Heart right ventricle (tissue), 16 donors: ENCODE results near the gene ZFP64. TPM values are rescaled to one million over a fixed set of nuclear protein-coding genes. Genes with fewer than 3 reads are reported as not detected.

Experiments used
- ATAC-seq, 8 donors: fragments of 200-7000 bp; cut with Tn5 transposase; one replicate each; pipeline ENCODE4 v1.9.1; 2020; ENCODE audit warnings: mild to moderate bottlenecking in 8 of 8, moderate library complexity in 8 of 8, moderate number of reproducible peaks in 1 of 8
- DNase-seq, 2 donors: peaks; one replicate each; pipeline ENCODE4 v3.0.0-alpha.2; 2020
- H3K27ac ChIP-seq, 10 donors: fragments of 200-600 bp; sonication (generic) in 2 of 10; one replicate each; pipeline versions ENCODE4 v1.5.0 to v1.8.0; 2020 to 2022; ENCODE audit warnings: mild to moderate bottlenecking in 3 of 10
- H3K27me3 ChIP-seq, 7 donors: fragments of 200-600 bp; one replicate each; pipeline ENCODE4 v1.8.0; 2021 to 2022; ENCODE audit warnings: mild to moderate bottlenecking in 2 of 7
- H3K36me3 ChIP-seq, 9 donors: fragments of 200-600 bp; sonication (generic) in 1 of 9; one replicate each; pipeline versions ENCODE4 v1.5.0 to v1.8.0; 2020 to 2022; ENCODE audit warnings: mild to moderate bottlenecking in 2 of 9
- H3K4me1 ChIP-seq, 9 donors: fragments of 200-600 bp; sonication (generic) in 1 of 9; one replicate each; pipeline versions ENCODE4 v1.5.0 to v1.8.0; 2020 to 2022; ENCODE audit warnings: mild to moderate bottlenecking in 4 of 9
- H3K4me3 ChIP-seq, 10 donors: fragments of 200-600 bp; sonication (generic) in 2 of 10; one replicate each; pipeline versions ENCODE4 v1.5.0 to v1.8.0; 2020 to 2022; ENCODE audit warnings: mild to moderate bottlenecking in 7 of 10, moderate library complexity in 2 of 10
- H3K9me3 ChIP-seq, 11 donors: fragments of 200-600 bp in 10 of 11; sonication (generic) in 2 of 11; one replicate each; pipeline versions ENCODE4 v1.5.0 to v1.8.0; 2013 to 2022; ENCODE audit warnings: mild to moderate bottlenecking in 2 of 11, control low read depth in 1 of 11, moderate library complexity in 1 of 11
- CTCF ChIP-seq, 9 donors: fragments of 200-600 bp; sonication (generic) in 2 of 9; IDR thresholded peaks; one replicate each; pipeline versions ENCODE4 v1.5.0 to v1.8.0; 2021 to 2022; ENCODE audit warnings: antibody characterized with exemption in 9 of 9, mild to moderate bottlenecking in 5 of 9, moderate library complexity in 1 of 9
- WGBS, 2 donors: extraction: QIAGEN DNeasy Blood & Tissue Kit; methylation state at CpG; one replicate each; pipeline ENCODE4 v1.1.7; 2013; ENCODE audit warnings: inconsistent platforms in 1 of 2; 5-methylcytosine and 5-hydroxymethylcytosine counted together
- intact Hi-C, 10 donors: fragments of 100-400 bp; cut with DNase I; formaldehyde crosslinking; loops; one replicate each; pipeline versions ENCODE4 v1.11.1 to v1.14.2; 2022
- polyA plus RNA-seq, 2 donors: library from polyadenylated mRNA; stranded (reverse); fragments of 200-250 nt; gene quantifications; one replicate each; pipeline ENCODE4 v1.2.3, GENCODE V29; 2013
- total RNA-seq, 10 donors: library from RNA; stranded (reverse); fragmentation: NEBNext Ultra II Directional in 3 of 10; extraction: Animal tissue kit (Norgen Biotek cat#: 25700) in 3 of 10; gene quantifications; one replicate each; pipeline versions ENCODE4 v1.2.1 to v1.2.4, GENCODE V29; 2021 to 2023
- donor health status: Arrhythmogenic right ventricular cardiomyopathy.
- donor health status: ischemic (EF 13 %, LVEDD 7.1; RV severe dilation, severe dysfunction).
- donor health status: healthy with polysubstance abuse.
- donor health status: DM: no; HTN: yes; CAD: no.
- donor health status: DM: no; HTN: no; CAD: no.
- donor health status: ischemic (EF 25% LVEDD 6.9; RV normal size, moderate dysfunction).
- donor health status: ischemic (EF 25% LVEDD 5.7; RV mildly dilated, moderate dysfunction).
- donor health status: healthy.
- donor health status: DM: yes; HTN: yes; CAD: no.
- donor health status: Ischemic cardiomyopathy.
- donor health status: ischemic (EF 35%, LVEDD 5.7; RV mildly dilated, moderate dysfunction).
- donor health status: nonischemic (EF 11% LVEDD 7.7; RV severe dilation, severe dysfunction).
- donor health status: DM: yes; HTN: yes; CAD: no.
- donor health status: PGD.
- donor health status: ischemic (EF 29% LVEDD 5.4; RV normal size, mild dysfunction).
- donor health status: nonischemic (EF 23%, LVEDD 6.1; RV moderate dilation, normal function).

ZFP64 gene
- total and polyA plus RNA-seq, 12 donors: 2.0 to 10.6 (median 8.0) TPM

DNA sequence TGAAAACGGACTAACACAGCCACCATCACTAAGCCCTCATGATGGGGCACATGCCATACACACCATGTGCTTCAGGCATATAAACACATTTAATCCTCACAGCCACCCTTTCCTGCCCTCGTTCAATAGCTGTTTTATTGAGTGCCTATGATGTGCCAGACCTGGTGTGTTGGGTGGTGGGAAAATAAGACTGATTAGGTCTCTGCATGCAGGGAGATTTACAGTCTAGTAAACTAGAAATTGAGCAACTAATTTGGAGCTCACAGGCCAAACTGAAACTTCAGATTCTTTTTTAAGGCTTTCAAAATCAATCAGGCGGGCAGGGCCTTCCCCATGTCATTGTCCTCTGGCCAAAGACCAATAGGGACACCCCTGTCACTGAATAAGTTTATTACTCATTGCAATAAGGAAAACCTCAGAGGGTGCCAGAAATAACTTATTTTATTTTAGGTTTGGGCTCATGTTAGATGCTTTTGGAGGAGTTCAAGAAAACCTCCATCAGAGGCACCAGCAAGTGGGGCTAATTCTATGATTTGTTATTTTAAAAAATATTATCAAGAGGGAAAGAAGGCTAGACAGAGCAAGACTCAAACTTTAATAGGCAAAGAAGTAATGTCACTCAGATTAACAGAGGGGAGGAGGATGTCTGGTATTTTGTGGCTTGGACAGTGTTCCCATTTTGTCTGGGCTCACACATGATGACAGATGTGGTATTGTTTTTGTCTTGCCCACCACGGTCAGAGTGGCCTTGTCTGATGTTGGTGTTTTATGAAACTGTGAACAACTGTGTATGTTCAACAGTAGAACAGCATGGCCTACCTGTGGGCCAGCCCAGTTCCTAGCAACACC lies 12.0 kb downstream of the ZFP64 start:
- H3K4me1 ChIP-seq: no peaks in the 10 kb centered on the region
- no peak overlapping the region for H3K27ac ChIP-seq
- no peak for TF ChIP-seq CTCF (IDR thresholded peaks at IDR 0.05)
- H3K9me3 ChIP-seq: no peaks in the 10 kb centered on the region
- no peaks in the 10 kb centered on the region for H3K27me3 ChIP-seq
- 80 to 85% methylated on average over 4 of the region's 4 CpGs for WGBS, 2 donors
- intact Hi-C loops: no loop called here
- ATAC-seq (no peak), DNase-seq (no peak)
- peaks cover 0 to 51% (median 2%) of the 10 kb centered on the region in 9 donors for H3K36me3 ChIP-seq
- H3K4me3 ChIP-seq: no peak overlapping the region

DNA sequence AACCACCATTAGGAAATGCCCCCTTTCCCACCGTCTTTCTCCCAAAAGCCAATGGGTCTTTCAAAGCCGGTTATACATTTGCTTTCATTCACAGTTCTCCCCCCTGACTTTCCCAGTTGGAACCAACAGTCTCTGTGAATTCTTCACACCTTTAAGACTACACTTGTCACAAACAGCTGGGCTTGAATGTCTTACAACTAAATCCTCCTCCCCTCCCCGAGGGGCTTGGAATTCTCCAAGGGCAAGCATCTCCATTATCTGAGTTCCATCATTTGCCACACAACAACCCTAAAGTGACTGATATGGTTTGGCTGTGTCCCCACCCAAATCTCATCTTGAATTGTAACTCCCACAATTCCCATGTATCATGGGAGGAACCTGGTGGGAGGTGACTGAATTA lies 12.9 kb downstream of the ZFP64 start:
- WGBS, 2 donors: 70 to 71% methylated on average over 3 of the region's 3 CpGs
- no peaks in the 10 kb centered on the region for H3K9me3 ChIP-seq
- intact Hi-C loops: no loop called here
- no peak for TF ChIP-seq CTCF (IDR thresholded peaks at IDR 0.05)
- no peaks in the 10 kb centered on the region for H3K4me1 ChIP-seq
- no peak overlapping the region for H3K27ac ChIP-seq
- ATAC-seq: no peak
- no peak overlapping the region for H3K4me3 ChIP-seq
- DNase-seq: no peak
- H3K27me3 ChIP-seq: no peaks in the 10 kb centered on the region
- peaks cover 0 to 49% (median 6%) of the 10 kb centered on the region in 9 donors for H3K36me3 ChIP-seq

- Histone ChIP-seq H3K4me1 (no peaks in the 10 kb centered on the region), H3K4me3 (no peak overlapping the region), H3K36me3 (peaks cover 0 to 40% (median 5%) of the 10 kb centered on the region in 9 donors), H3K9me3 (no peaks in the 10 kb centered on the region), H3K27ac (no peak overlapping the region), H3K27me3 (no peaks in the 10 kb centered on the region)
- DNase-seq: no peak
- no peak for ATAC-seq
- 97 to 98% methylated on average over 18 of the region's 18 CpGs for WGBS, 2 donors
- intact Hi-C loops: no loop called here
- no peak for TF ChIP-seq CTCF (IDR thresholded peaks at IDR 0.05)
Measured at GRCh38 chr20:52175840-52176239, 15.7 kb downstream of the ZFP64 start.

DNA sequence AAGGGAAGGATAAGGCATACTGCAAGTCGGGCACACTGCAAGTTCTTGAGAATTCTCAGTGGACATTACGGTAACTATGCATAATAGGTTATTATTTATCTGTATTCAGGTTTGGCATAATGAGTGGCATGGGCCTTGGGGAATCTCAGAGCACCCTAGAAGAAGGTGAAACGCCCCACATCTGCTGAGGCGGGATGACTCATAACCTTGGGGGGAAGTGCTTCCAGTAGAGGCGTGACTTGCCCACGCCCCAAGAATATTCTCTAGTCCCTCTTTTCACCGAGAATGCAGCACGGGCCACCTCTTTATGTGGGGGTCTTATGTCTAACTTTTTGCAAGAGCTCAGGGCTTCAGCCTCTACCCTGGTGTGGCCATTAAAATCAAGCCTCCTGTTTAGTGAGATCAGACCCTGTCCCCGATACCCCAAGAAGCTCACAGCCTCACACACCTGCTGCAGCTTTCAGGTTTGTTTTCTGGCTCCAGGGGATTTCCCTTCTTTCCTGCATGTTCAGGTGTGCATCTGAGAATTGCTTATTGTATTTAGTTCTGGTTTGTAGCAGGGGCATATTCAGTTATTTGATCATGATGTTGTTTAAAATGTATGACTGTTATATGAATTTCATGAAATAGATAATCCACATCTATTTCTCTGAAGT lies 19.1 kb downstream of the ZFP64 start:
- DNase-seq: no peak
- no peak for ATAC-seq
- Histone ChIP-seq H3K27me3 (no peaks in the 10 kb centered on the region), H3K9me3 (no peaks in the 10 kb centered on the region), H3K4me3 (no peak overlapping the region), H3K4me1 (no peaks in the 10 kb centered on the region), H3K27ac (no peak overlapping the region), H3K36me3 (peaks cover 0 to 52% (median 5%) of the 10 kb centered on the region in 9 donors)
- 93 to 97% methylated on average over 9 of the region's 9 CpGs for WGBS, 2 donors
- intact Hi-C loops: no loop called here
- TF ChIP-seq CTCF (IDR thresholded peaks at IDR 0.05): no peak
